Astrocyte (in vitro differentiated cells and primary cell): ENCODE measurements around the gene LRRC4C.

Experiments
- EZH2 ChIP-seq: IDR thresholded peaks from 2 replicates; pipeline ENCODE4 v1.6.1; 2012; ENCODE audit warnings: mild to moderate bottlenecking, low read length, inconsistent platforms; ENCODE audit not compliant: insufficient read depth
- TF ChIP-seq, protein P1 (sequence below): IDR thresholded peaks from 2 replicates; pipeline ENCODE4 v1.5.1; 2011; ENCODE audit warnings: low read depth, mild to moderate bottlenecking, inconsistent platforms, low read length, moderate library complexity; ENCODE audit not compliant: insufficient read depth

- no peak for TF ChIP-seq EZH2
- TF ChIP-seq, protein P1, sequence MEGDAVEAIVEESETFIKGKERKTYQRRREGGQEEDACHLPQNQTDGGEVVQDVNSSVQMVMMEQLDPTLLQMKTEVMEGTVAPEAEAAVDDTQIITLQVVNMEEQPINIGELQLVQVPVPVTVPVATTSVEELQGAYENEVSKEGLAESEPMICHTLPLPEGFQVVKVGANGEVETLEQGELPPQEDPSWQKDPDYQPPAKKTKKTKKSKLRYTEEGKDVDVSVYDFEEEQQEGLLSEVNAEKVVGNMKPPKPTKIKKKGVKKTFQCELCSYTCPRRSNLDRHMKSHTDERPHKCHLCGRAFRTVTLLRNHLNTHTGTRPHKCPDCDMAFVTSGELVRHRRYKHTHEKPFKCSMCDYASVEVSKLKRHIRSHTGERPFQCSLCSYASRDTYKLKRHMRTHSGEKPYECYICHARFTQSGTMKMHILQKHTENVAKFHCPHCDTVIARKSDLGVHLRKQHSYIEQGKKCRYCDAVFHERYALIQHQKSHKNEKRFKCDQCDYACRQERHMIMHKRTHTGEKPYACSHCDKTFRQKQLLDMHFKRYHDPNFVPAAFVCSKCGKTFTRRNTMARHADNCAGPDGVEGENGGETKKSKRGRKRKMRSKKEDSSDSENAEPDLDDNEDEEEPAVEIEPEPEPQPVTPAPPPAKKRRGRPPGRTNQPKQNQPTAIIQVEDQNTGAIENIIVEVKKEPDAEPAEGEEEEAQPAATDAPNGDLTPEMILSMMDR: no peak
These were observed 13.3 kb downstream of the LRRC4C start for GRCh38 chr11:41446107-41446506.
